Bronchial epithelial cell (primary cell): ENCODE data around the gene GLUL. TPM values are rescaled to one million over a fixed set of nuclear protein-coding genes. Genes with fewer than 3 reads are reported as not detected.
"Not testable (repeated sequence)": the region's sequence is repeated elsewhere in the genome, so short reads cannot be mapped to it uniquely, and the experiment has no call there.

ENCODE experiments used
- DNase-seq: peaks from one replicate; pipeline ENCODE4 v3.0.0-alpha.2; 2010; ENCODE audit warnings: low read depth
- FAIRE-seq: peaks from 2 replicates; lab custom pipeline; 2011; peaks lifted over from hg19 to GRCh38; lab: Jason Lieb, UNC
- H3K27me3 ChIP-seq: 2 replicates; pipeline ENCODE4 v1.5.1; 2011; ENCODE audit warnings: low read length; ENCODE audit not compliant: control insufficient read depth, insufficient read depth
- H3K36me3 ChIP-seq: 2 replicates; pipeline ENCODE4 v1.5.1; 2011; ENCODE audit warnings: low read length; ENCODE audit not compliant: control insufficient read depth, insufficient read depth
- H3K4me3 ChIP-seq: 2 replicates; pipeline ENCODE4 v1.5.1; 2011; ENCODE audit warnings: mild to moderate bottlenecking, low read depth, low read length, control low read depth
- total RNA-seq: library from RNA; depleted of rRNA; stranded (reverse); fragments of >200 nt; gene quantifications from 2 replicates; pipeline ENCODE4 v1.2.1, GENCODE V29; 2014
- TF ChIP-seq, protein P1 (sequence below): IDR thresholded peaks from 2 replicates; pipeline ENCODE4 v1.5.1; 2011; ENCODE audit warnings: mild to moderate bottlenecking, moderate library complexity, low read length, control low read depth, inconsistent platforms; ENCODE audit not compliant: insufficient read depth, severe bottlenecking

GLUL gene
- total RNA-seq, 1 donor from 2014 or later = 344 TPM

DNA sequence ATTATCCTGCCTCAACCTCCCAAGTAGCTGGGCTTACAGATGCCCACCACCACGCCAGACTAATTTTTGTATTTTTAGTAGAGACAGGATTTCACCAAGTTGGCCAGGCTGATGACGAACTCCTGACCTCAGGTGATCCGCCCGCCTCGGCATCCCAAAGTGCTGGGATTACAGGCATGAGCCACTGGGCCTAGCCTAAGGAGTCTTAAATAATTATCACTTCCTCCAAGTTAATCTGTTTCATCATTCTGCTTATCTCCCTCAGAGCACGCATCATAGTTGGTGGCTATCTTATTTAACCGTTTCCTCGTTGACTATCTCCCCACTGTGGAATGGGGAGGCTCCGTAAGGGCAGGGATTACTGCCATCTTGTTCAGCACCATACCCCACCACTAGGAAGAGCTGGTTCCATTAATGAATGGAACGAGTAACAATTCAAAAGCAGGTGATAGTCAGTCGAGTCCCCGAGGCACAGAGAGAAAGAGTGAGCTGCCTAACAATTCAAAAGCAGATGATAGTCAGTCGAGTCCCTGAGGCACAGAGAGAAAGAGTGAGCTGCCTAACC is 52.7 kb downstream of the GLUL start:
- Histone ChIP-seq H3K27me3 (no peaks in the 10 kb centered on the region), H3K4me3 (no peak overlapping the region), H3K36me3 (no peaks in the 10 kb centered on the region)
- TF ChIP-seq, protein P1, sequence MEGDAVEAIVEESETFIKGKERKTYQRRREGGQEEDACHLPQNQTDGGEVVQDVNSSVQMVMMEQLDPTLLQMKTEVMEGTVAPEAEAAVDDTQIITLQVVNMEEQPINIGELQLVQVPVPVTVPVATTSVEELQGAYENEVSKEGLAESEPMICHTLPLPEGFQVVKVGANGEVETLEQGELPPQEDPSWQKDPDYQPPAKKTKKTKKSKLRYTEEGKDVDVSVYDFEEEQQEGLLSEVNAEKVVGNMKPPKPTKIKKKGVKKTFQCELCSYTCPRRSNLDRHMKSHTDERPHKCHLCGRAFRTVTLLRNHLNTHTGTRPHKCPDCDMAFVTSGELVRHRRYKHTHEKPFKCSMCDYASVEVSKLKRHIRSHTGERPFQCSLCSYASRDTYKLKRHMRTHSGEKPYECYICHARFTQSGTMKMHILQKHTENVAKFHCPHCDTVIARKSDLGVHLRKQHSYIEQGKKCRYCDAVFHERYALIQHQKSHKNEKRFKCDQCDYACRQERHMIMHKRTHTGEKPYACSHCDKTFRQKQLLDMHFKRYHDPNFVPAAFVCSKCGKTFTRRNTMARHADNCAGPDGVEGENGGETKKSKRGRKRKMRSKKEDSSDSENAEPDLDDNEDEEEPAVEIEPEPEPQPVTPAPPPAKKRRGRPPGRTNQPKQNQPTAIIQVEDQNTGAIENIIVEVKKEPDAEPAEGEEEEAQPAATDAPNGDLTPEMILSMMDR = no peak
- DNase-seq = no peak
- no peak for FAIRE-seq

- Histone ChIP-seq H3K4me3 (no peak overlapping the region), H3K36me3 (no peaks in the 10 kb centered on the region), H3K27me3 (no peaks in the 10 kb centered on the region)
- TF ChIP-seq, protein P1 = no peak
- FAIRE-seq = peak; percentile 7
- DNase-seq = no peak
These were observed 53.6 kb downstream of the GLUL start for GRCh38 chr1:182337736-182338571.

GRCh38 chr1:182335771-182336566 is 55.6 kb downstream of the GLUL start:
- H3K4me3 ChIP-seq = no peak overlapping the region
- FAIRE-seq (no peak), DNase-seq (no peak)
- H3K27me3 ChIP-seq = no peaks in the 10 kb centered on the region
- no peaks in the 10 kb centered on the region for H3K36me3 ChIP-seq
- TF ChIP-seq, protein P1 = no peak

DNA sequence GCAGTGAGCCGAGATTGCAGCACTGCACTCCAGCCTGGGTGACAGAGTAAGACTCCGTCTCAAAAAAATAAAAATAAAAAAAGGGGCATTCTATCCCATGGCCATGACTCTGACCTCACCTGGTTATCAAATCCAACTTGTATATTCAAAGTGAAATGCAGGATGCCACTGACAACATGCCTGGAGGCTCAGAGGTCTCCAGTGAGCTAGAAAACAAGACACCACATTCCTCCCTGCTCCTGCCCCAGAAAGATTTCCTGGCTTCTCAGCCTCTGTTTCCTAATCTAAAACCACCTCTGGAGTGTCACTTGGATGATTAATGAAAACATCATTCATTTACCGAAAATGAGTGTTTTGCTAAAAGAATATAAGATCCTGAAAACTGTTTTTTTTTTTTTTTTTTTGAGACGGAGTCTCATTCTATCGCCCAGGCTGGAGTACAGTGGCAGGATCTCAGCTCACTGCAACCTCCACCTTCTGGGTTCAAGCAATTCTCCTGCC is 58.5 kb downstream of the GLUL start:
- H3K4me3 ChIP-seq, FAIRE-seq, DNase-seq, H3K36me3 ChIP-seq, H3K27me3 ChIP-seq: not testable (repeated sequence)

DNA sequence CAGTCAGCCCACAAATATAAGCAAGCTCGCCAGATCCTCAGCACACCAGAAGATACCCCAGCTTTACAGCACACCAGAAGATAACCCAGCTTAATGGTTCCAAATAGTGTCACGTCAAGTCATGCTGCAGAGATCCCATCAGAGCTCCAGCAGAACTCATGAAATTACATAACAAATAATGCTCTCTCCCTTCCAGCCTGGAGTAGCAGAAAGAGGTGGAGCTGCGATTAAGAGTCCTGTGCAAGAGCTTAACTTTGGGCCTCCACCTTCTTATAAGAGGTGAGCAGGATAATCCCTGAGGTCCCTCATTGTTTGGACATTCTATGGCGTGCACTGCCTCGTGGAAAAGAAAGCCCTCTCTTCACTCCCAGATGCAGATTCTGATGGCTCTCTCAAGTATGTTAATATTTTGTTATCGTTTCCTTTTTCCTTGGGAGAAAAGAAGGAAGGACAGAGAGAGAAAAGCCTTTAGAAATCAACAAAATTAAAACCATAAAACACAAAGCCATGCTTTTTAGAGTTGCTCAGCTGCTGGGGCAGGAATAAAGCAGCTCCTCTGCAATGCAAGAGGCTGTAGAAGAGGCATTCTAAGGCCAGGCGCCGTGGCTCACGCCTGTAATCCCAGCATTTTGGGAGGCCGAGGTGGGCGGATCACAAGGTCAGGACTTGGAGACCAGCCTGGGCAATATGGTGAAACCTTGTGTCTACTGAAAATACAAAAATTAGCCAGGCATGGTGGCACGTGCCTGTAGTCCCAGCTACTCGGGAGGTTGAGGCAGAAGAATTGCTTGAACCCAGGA is 59.1 kb downstream of the GLUL start:
- no peak for DNase-seq
- no peak for FAIRE-seq
- no peak overlapping the region for H3K4me3 ChIP-seq
- no peaks in the 10 kb centered on the region for H3K27me3 ChIP-seq
- no peaks in the 10 kb centered on the region for H3K36me3 ChIP-seq
- TF ChIP-seq, protein P1 = no peak

Other genes with a start within 250 kb of the GLUL start
- not detected in 2 replicates for gene TEDDM1, start 8.9 kb upstream of the GLUL start, total RNA-seq
- gene RGSL1, start 58.4 kb upstream of the GLUL start, total RNA-seq = not detected in 2 replicates
- 3.2 and 7.9 TPM in 2 replicates for gene RNASEL, start 197.5 kb upstream of the GLUL start, total RNA-seq
- gene RGS16, start 212.6 kb upstream of the GLUL start, total RNA-seq = 3.5 and 3.7 TPM in 2 replicates